Left renal cortex interstitium (tissue), 4 donors: ENCODE measurements around the gene USP13. TPM values are rescaled to one million over a fixed set of nuclear protein-coding genes. Genes with fewer than 3 reads are reported as not detected.
"Not testable (repeated sequence)": the region's sequence is repeated elsewhere in the genome, so short reads cannot be mapped to it uniquely, and the experiment has no call there.

Experiments
- DNase-seq, 4 donors: peaks; one replicate each; pipeline ENCODE4 v3.0.0-alpha.2; 2013; ENCODE audit warnings: low read depth in 4 of 4, low spot score in 2 of 4, missing footprints in 1 of 4
- polyA plus RNA-seq, 4 donors: library from polyadenylated mRNA; unstranded; fragments of 120-200 nt; gene quantifications; one replicate each; pipeline ENCODE4 v1.2.1, GENCODE V29; 2013; ENCODE audit not compliant: insufficient read length in 4 of 4

USP13 gene
- polyA plus RNA-seq: 10 to 100 TPM; 13.0 to 15.6 (median 14.5) TPM

- DNase-seq: peak in 3 of 4 donors; percentile 64 to 68 (median 65)
Measured at GRCh38 chr3:179652447-179653095, at the start of gene USP13. Gene USP13, plus strand, starts transcription at chr3:179653040. Its CDS starts 186 bp downstream, at chr3:179653226.

GRCh38 chr3:179603321-179603720 is 49.5 kb upstream of the USP13 start:
- no peak for DNase-seq

GRCh38 chr3:179603831-179604230 is 49.0 kb upstream of the USP13 start:
- no peak for DNase-seq

- peak; percentile 93 to 98 (median 95) for DNase-seq
Measured at GRCh38 chr3:179604321-179605078, 48.3 kb upstream of the USP13 start, which contains the start of the genes MRPL47 and NDUFB5. Gene MRPL47, minus strand, starts transcription at chr3:179604638. Its CDS starts 14 bp downstream, at chr3:179604624. Gene NDUFB5, plus strand, starts transcription at chr3:179604794. Its CDS starts 22 bp downstream, at chr3:179604816.

- DNase-seq: no peak
Measured at GRCh38 chr3:179606534-179607085, 46.2 kb upstream of the USP13 start.

- DNase-seq: no peak
Measured at GRCh38 chr3:179608931-179609720, 43.7 kb upstream of the USP13 start.

- DNase-seq: no peak
Measured at GRCh38 chr3:179610066-179610465, 42.8 kb upstream of the USP13 start.

GRCh38 chr3:179613807-179614206 is 39.0 kb upstream of the USP13 start:
- DNase-seq: no peak

- no peak for DNase-seq
Measured at GRCh38 chr3:179615458-179616173, 37.2 kb upstream of the USP13 start.

- no peak for DNase-seq
Measured at GRCh38 chr3:179622023-179622422, 30.8 kb upstream of the USP13 start.

- DNase-seq: no peak
Measured at GRCh38 chr3:179624451-179624850, 28.4 kb upstream of the USP13 start.

- no peak for DNase-seq
Measured at GRCh38 chr3:179630753-179631451, 21.9 kb upstream of the USP13 start.

- no peak for DNase-seq
Measured at GRCh38 chr3:179640469-179640868, 12.4 kb upstream of the USP13 start.

- no peak for DNase-seq
Measured at GRCh38 chr3:179642871-179643270, 10.0 kb upstream of the USP13 start.

- DNase-seq: not testable (repeated sequence)
Measured at GRCh38 chr3:179643837-179644236, 9.0 kb upstream of the USP13 start.

GRCh38 chr3:179646177-179646576 is 6.7 kb upstream of the USP13 start:
- no peak for DNase-seq

- no peak for DNase-seq
Measured at GRCh38 chr3:179651687-179652446, 973 bp upstream of the USP13 start.

GRCh38 chr3:179653096-179653797 is 407 bp downstream of the USP13 start:
- peak; percentile 48 to 65 (median 62) for DNase-seq
